Measurements from ENCODE around the gene MANBA.

The MANBA gene

DNA sequence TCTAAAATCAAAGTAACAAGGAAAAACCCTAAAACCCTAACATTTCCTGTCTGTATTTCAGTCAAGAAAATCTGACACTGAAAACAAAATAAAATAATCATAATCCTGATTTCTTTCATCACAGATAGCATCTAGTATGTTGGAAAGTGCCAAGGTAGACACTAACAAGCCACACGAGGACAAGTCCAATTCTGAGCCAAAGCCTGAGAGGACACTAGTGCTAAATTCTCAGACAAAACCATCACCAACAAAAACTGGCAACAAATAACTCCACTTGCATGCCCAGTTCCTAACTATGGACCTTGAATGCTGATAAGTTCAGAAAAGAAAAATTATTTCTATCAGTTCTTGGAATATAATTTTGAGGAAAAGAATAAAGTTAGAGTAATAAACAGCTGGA is 113.7 kb downstream of the MANBA start:
- no peak for DNase-seq
- no peak overlapping the region for H3K4me3 ChIP-seq
- H3K27me3 ChIP-seq = no peaks in the 10 kb centered on the region
- peaks cover 19 to 34% (median 21%) of the 10 kb centered on the region in 3 donors for H3K36me3 ChIP-seq
- H3K4me1 ChIP-seq = no peaks in the 10 kb centered on the region
- intact Hi-C loops (cut with DNase I; ENCODE audit: low total_unique reads) = no loop called here
- TF ChIP-seq, protein P1, sequence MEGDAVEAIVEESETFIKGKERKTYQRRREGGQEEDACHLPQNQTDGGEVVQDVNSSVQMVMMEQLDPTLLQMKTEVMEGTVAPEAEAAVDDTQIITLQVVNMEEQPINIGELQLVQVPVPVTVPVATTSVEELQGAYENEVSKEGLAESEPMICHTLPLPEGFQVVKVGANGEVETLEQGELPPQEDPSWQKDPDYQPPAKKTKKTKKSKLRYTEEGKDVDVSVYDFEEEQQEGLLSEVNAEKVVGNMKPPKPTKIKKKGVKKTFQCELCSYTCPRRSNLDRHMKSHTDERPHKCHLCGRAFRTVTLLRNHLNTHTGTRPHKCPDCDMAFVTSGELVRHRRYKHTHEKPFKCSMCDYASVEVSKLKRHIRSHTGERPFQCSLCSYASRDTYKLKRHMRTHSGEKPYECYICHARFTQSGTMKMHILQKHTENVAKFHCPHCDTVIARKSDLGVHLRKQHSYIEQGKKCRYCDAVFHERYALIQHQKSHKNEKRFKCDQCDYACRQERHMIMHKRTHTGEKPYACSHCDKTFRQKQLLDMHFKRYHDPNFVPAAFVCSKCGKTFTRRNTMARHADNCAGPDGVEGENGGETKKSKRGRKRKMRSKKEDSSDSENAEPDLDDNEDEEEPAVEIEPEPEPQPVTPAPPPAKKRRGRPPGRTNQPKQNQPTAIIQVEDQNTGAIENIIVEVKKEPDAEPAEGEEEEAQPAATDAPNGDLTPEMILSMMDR (IDR thresholded peaks at IDR 0.05) = no peak
- H3K27ac ChIP-seq = no peak overlapping the region
- no peaks in the 10 kb centered on the region for H3K9me3 ChIP-seq

DNA sequence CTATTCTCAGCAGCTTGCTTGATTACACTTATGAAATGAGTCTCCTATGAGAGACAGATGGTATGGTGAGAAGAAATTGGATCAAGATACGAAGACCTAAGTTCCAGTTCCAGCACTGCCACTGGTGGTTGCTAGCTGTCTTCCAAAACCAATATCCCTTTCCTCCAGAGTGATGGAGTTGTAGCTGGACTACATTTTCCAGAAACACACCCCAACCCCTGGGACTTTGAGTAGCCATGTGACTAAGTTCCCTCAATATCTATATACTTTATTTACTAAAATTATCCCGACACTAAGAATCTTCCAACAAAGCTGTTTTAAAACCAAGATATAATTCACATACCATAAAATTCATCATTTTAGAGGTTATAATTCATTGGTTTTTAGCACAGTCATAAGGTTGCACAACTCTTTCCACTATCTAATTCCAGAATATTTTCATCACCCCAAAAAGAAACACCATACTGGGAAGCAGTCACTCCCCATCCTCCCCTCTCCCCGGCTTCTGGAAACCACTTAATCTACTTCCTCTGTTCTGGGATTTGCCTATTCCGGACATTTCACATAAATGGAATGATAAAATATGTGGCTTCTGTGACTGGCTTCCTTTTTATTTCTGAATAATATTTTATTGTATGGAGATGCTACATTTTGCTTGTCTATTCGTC is 118.0 kb downstream of the MANBA start:
- TF ChIP-seq, protein P1 (IDR thresholded peaks at IDR 0.05) = no peak
- Histone ChIP-seq H3K36me3 (peaks cover 10 to 29% (median 15%) of the 10 kb centered on the region in 3 donors), H3K9me3 (no peaks in the 10 kb centered on the region), H3K4me3 (no peak overlapping the region), H3K4me1 (no peaks in the 10 kb centered on the region), H3K27ac (no peak overlapping the region), H3K27me3 (no peaks in the 10 kb centered on the region)
- intact Hi-C loops (cut with DNase I; ENCODE audit: low total_unique reads) = no loop called here
- peak in 1 of 2 donors; percentile 27 for DNase-seq

DNA sequence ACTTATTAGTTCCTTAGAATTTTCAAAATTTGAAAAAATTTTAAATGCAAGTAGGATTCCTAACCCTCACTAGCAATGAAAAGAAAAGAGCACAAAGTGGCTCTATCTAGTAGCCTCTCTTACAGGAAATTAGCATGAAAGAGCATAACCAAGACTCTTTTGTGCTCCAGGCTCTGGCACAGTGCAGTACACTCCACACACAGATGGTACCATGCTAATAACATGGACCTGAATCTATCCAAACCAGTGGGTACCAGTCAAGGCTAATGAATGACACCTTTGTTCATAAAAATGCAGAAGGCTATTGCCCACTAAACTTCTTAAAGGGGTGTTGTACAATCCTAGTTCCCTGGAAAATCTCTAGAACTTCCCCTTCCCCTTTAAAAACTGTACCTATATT is 119.0 kb downstream of the MANBA start:
- H3K27me3 ChIP-seq = no peaks in the 10 kb centered on the region
- H3K4me3 ChIP-seq = no peak overlapping the region
- TF ChIP-seq, protein P1 (IDR thresholded peaks at IDR 0.05) = no peak
- no peak for DNase-seq
- intact Hi-C loops (cut with DNase I; ENCODE audit: low total_unique reads) = no loop called here
- H3K27ac ChIP-seq = no peak overlapping the region
- no peaks in the 10 kb centered on the region for H3K9me3 ChIP-seq
- H3K4me1 ChIP-seq = no peaks in the 10 kb centered on the region
- H3K36me3 ChIP-seq = peaks cover 10 to 39% (median 25%) of the 10 kb centered on the region in 3 donors

DNA sequence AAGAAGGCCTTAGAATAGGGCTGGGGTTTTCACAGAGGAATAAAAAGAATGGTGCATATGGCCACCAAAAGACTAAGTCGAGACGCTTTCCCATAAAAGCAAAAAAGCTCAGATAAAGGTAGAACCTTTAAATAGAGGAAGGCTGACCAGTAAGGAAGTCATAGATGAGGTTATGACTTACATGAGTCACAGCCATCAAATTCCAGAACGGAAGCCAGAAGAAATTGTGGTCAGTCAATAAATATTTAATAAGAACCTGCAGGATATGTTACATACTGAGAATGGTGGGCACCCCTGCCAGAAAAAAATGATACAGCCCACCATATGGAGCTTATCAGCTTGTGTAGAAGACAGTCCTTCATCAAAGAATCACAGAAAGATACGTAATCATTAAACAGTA is 120.1 kb downstream of the MANBA start:
- Histone ChIP-seq H3K9me3 (no peaks in the 10 kb centered on the region), H3K27me3 (no peaks in the 10 kb centered on the region), H3K4me3 (no peak overlapping the region), H3K36me3 (peaks cover 10 to 39% (median 28%) of the 10 kb centered on the region in 3 donors), H3K27ac (no peak overlapping the region), H3K4me1 (no peaks in the 10 kb centered on the region)
- intact Hi-C loops (cut with DNase I; ENCODE audit: low total_unique reads) = no loop called here
- TF ChIP-seq, protein P1 (IDR thresholded peaks at IDR 0.05) = no peak
- no peak for DNase-seq

DNA sequence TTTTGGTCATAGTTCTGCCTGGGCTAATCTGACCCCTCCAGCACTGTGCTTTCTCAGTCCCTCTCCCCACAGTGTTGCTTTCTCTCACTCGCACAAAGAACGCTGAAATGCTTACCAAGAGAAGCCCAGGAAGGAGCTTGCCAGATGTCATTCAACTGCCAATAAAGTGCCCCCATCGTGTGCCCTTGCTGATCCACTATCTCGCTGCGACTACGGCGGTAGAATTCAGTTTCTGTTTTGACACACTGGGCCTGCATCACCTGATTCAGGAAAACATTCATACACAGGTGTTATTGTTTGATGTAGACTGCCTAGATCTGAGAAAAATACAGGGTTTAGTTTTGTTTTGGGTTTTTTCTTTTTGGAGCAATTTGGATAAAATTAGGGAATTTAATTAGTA is 121.2 kb downstream of the MANBA start:
- H3K4me3 ChIP-seq = no peak overlapping the region
- DNase-seq = no peak
- H3K9me3 ChIP-seq = no peaks in the 10 kb centered on the region
- H3K27me3 ChIP-seq = no peaks in the 10 kb centered on the region
- TF ChIP-seq, protein P1 (IDR thresholded peaks at IDR 0.05) = no peak
- no peaks in the 10 kb centered on the region for H3K4me1 ChIP-seq
- H3K27ac ChIP-seq = no peak overlapping the region
- H3K36me3 ChIP-seq = peaks cover 10 to 44% (median 32%) of the 10 kb centered on the region in 3 donors
- intact Hi-C loops (cut with DNase I; ENCODE audit: low total_unique reads) = no loop called here
